SK-N-SH treated with all-trans-retinoic acid at 6 μM for 48 hours (cell line): ENCODE data around the gene FAM240B.

Source experiments
- ATAC-seq: fragments of 200-7000 bp; cut with Tn5 transposase; 3 replicates; pipeline ENCODE4 v1.9.1; 2020; ENCODE audit warnings: mild to moderate bottlenecking, moderate library complexity
- ARNTL ChIP-seq: fragments of 450-650 bp; formaldehyde crosslinking; IDR thresholded peaks from 2 replicates; pipeline ENCODE4 v1.5.0; 2020; ENCODE audit warnings: low read depth, mild to moderate bottlenecking, moderate library complexity, borderline replicate concordance
- BACH2 ChIP-seq: fragments of 250-450 bp; sonication (Bioruptor Pico); IDR thresholded peaks from 2 replicates; pipeline ENCODE4 v1.9.0; 2021; ENCODE audit warnings: mild to moderate bottlenecking, borderline replicate concordance
- CREB5 ChIP-seq: fragments of 250-450 bp; sonication (Bioruptor Pico); IDR thresholded peaks from 2 replicates; pipeline ENCODE4 v1.5.1; 2020; ENCODE audit warnings: low read depth, mild to moderate bottlenecking, moderate library complexity
- CSDC2 ChIP-seq: fragments of 250-450 bp; sonication (Bioruptor Pico); IDR thresholded peaks from 2 replicates; pipeline ENCODE4 v1.5.0; 2020; ENCODE audit warnings: mild to moderate bottlenecking, moderate library complexity
- CSRNP3 ChIP-seq: fragments of 250-450 bp; sonication (Bioruptor Pico); IDR thresholded peaks from 2 replicates; pipeline ENCODE4 v1.5.1; 2021; ENCODE audit warnings: mild to moderate bottlenecking, moderate library complexity
- ESRRG ChIP-seq: fragments of 250-450 bp; sonication (Bioruptor Pico); IDR thresholded peaks from 2 replicates; pipeline ENCODE4 v1.6.1; 2021; ENCODE audit warnings: mild to moderate bottlenecking
- GLIS3 ChIP-seq: fragments of 250-450 bp; sonication (Bioruptor Pico); IDR thresholded peaks from 2 replicates; pipeline ENCODE4 v1.5.0; 2020; ENCODE audit warnings: mild to moderate bottlenecking, moderate library complexity
- ISL1 ChIP-seq: fragments of 250-450 bp; sonication (Bioruptor Pico); IDR thresholded peaks from 2 replicates; pipeline ENCODE4 v2.1.2; 2022; ENCODE audit warnings: mild to moderate bottlenecking, moderate library complexity
- OSR1 ChIP-seq: fragments of 250-450 bp; sonication (Bioruptor Pico); IDR thresholded peaks from 2 replicates; pipeline ENCODE4 v1.8.0; 2022; ENCODE audit warnings: moderate library complexity, mild to moderate bottlenecking, inconsistent platforms
- PPARA ChIP-seq: fragments of 250-450 bp; sonication (Bioruptor Pico); IDR thresholded peaks from 2 replicates; pipeline ENCODE4 v1.5.0; 2020; ENCODE audit warnings: mild to moderate bottlenecking, borderline replicate concordance
- RARB ChIP-seq: fragments of 250-450 bp; sonication (Bioruptor Pico); IDR thresholded peaks from 2 replicates; pipeline ENCODE4 v1.8.0; 2021; ENCODE audit warnings: mild to moderate bottlenecking, moderate library complexity
- SNAI2 ChIP-seq: fragments of 250-450 bp; sonication (Bioruptor Pico); IDR thresholded peaks from 2 replicates; pipeline ENCODE4 v1.5.0; 2020; ENCODE audit warnings: mild to moderate bottlenecking, moderate library complexity
- TCF4 ChIP-seq: fragments of 250-450 bp; sonication (Bioruptor Pico); IDR thresholded peaks from 2 replicates; pipeline ENCODE4 v1.8.0; 2021; ENCODE audit warnings: mild to moderate bottlenecking, moderate library complexity, borderline replicate concordance
- TOX ChIP-seq: fragments of 250-450 bp; sonication (Bioruptor Pico); IDR thresholded peaks from 2 replicates; pipeline ENCODE4 v1.8.0; 2021; ENCODE audit warnings: mild to moderate bottlenecking, moderate library complexity, borderline replicate concordance
- ZC3H10 ChIP-seq: fragments of 250-450 bp; sonication (Bioruptor Pico); IDR thresholded peaks from 2 replicates; pipeline ENCODE4 v1.5.1; 2021; ENCODE audit warnings: mild to moderate bottlenecking, moderate library complexity
- ZFP3 ChIP-seq: fragments of 250-450 bp; sonication (Bioruptor Pico); IDR thresholded peaks from 2 replicates; pipeline ENCODE4 v1.5.0; 2020; ENCODE audit warnings: mild to moderate bottlenecking, moderate library complexity
- ZFP30 ChIP-seq: fragments of 450-650 bp; formaldehyde crosslinking; IDR thresholded peaks from 2 replicates; pipeline ENCODE4 v1.5.0; 2022; ENCODE audit warnings: mild to moderate bottlenecking, moderate library complexity
- ZNF565 ChIP-seq: fragments of 450-650 bp; formaldehyde crosslinking; conservative IDR thresholded peaks from 2 replicates; pipeline ENCODE4 v1.5.0; 2020; ENCODE audit warnings: low read depth, mild to moderate bottlenecking, moderate library complexity
- ZNF70 ChIP-seq: fragments of 450-650 bp; formaldehyde crosslinking; IDR thresholded peaks from 2 replicates; pipeline ENCODE4 v1.5.0; 2020; ENCODE audit warnings: mild to moderate bottlenecking, moderate library complexity
- ZNF8 ChIP-seq: fragments of 450-650 bp; formaldehyde crosslinking; IDR thresholded peaks from 2 replicates; pipeline ENCODE4 v1.5.0; 2020; ENCODE audit warnings: mild to moderate bottlenecking, moderate library complexity
- TF ChIP-seq, protein P1 (sequence below): fragments of 250-450 bp; sonication (Bioruptor Pico); IDR thresholded peaks from 2 replicates; pipeline ENCODE4 v1.5.0; 2020; ENCODE audit warnings: mild to moderate bottlenecking, moderate library complexity
- TF ChIP-seq, protein P2 (sequence below): fragments of 250-450 bp; sonication (Bioruptor Pico); IDR thresholded peaks from 2 replicates; pipeline ENCODE4 v1.8.0; 2021; ENCODE audit warnings: low read depth, mild to moderate bottlenecking, moderate library complexity, borderline replicate concordance
- TF ChIP-seq, protein P3 (sequence below): fragments of 250-450 bp; sonication (Bioruptor Pico); IDR thresholded peaks from 2 replicates; pipeline ENCODE4 v1.8.0; 2020; ENCODE audit warnings: mild to moderate bottlenecking, moderate library complexity, borderline replicate concordance

Gene FAM240B

DNA sequence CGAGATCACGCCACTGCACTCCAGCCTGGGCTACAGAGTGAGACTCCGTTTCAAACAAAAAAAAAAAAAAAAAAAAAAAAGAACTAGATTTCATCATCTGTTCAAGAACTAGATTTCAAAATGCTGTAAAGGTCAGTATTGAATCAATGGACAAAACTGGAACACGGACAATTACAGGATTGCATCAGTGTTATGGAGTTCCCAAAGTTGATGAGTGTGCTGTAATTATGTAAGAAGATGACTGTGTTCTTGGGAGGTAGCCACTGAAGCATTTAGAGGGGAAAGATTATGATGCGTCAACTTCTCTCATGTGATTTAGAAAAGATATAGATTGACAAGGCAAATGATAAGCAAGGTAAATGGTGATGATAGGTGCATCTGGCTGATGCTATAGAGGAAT, 6.5 kb downstream of the FAM240B start:
- no peak for ATAC-seq

DNA sequence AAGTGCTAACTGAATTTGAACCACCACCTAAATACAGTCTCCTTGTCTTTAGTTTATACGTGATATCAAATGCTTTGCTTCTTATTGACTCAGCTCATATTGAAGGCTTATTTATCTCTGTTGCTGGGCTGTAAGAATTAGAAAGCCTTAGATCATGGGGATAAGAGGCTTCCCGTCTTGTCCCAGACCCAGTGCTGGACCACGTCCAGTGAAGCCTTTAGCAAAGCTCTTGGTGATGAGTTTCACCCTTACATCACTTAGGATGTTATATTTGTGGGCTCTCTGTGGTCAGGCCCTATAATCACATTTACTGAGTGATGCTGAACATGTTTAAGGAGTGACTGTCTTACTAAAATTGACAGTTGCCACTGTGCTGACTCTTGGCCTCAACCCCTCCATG, 11.2 kb downstream of the FAM240B start:
- no peak for ATAC-seq
- TF ChIP-seq BACH2 (CRISPR knock-in tag) (no peak), ZFP30 (CRISPR knock-in tag) (no peak), ZNF565 (no peak), ZFP3 (CRISPR knock-in tag) (no peak), TCF4 (CRISPR knock-in tag) (peak; percentile 36; the same call in 1 of the 2 replicates), OSR1 (CRISPR knock-in tag) (no peak), ESRRG (CRISPR knock-in tag) (no peak; the same call in 1 of the 2 replicates), RARB (CRISPR knock-in tag) (no peak), GLIS3 (no peak), SNAI2 (CRISPR knock-in tag) (no peak), CREB5 (CRISPR knock-in tag) (peak; percentile 62; the same call in 1 of the 2 replicates), TOX (no peak), ARNTL (CRISPR knock-in tag) (no peak), PPARA (CRISPR knock-in tag) (no peak), CSRNP3 (no peak), ZNF70 (no peak), ZNF8 (CRISPR knock-in tag) (no peak), ZC3H10 (CRISPR knock-in tag) (no peak), CSDC2 (CRISPR knock-in tag) (no peak), ISL1 (CRISPR knock-in tag) (peak; percentile 95)
- TF ChIP-seq, protein P1, sequence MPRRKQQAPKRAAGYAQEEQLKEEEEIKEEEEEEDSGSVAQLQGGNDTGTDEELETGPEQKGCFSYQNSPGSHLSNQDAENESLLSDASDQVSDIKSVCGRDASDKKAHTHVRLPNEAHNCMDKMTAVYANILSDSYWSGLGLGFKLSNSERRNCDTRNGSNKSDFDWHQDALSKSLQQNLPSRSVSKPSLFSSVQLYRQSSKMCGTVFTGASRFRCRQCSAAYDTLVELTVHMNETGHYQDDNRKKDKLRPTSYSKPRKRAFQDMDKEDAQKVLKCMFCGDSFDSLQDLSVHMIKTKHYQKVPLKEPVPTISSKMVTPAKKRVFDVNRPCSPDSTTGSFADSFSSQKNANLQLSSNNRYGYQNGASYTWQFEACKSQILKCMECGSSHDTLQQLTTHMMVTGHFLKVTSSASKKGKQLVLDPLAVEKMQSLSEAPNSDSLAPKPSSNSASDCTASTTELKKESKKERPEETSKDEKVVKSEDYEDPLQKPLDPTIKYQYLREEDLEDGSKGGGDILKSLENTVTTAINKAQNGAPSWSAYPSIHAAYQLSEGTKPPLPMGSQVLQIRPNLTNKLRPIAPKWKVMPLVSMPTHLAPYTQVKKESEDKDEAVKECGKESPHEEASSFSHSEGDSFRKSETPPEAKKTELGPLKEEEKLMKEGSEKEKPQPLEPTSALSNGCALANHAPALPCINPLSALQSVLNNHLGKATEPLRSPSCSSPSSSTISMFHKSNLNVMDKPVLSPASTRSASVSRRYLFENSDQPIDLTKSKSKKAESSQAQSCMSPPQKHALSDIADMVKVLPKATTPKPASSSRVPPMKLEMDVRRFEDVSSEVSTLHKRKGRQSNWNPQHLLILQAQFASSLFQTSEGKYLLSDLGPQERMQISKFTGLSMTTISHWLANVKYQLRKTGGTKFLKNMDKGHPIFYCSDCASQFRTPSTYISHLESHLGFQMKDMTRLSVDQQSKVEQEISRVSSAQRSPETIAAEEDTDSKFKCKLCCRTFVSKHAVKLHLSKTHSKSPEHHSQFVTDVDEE (CRISPR knock-in tag) = no peak
- TF ChIP-seq, protein P2, sequence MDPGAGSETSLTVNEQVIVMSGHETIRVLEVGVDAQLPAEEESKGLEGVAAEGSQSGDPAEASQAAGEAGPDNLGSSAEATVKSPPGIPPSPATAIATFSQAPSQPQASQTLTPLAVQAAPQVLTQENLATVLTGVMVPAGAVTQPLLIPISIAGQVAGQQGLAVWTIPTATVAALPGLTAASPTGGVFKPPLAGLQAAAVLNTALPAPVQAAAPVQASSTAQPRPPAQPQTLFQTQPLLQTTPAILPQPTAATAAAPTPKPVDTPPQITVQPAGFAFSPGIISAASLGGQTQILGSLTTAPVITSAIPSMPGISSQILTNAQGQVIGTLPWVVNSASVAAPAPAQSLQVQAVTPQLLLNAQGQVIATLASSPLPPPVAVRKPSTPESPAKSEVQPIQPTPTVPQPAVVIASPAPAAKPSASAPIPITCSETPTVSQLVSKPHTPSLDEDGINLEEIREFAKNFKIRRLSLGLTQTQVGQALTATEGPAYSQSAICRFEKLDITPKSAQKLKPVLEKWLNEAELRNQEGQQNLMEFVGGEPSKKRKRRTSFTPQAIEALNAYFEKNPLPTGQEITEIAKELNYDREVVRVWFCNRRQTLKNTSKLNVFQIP (CRISPR knock-in tag) = no peak
- TF ChIP-seq, protein P3, sequence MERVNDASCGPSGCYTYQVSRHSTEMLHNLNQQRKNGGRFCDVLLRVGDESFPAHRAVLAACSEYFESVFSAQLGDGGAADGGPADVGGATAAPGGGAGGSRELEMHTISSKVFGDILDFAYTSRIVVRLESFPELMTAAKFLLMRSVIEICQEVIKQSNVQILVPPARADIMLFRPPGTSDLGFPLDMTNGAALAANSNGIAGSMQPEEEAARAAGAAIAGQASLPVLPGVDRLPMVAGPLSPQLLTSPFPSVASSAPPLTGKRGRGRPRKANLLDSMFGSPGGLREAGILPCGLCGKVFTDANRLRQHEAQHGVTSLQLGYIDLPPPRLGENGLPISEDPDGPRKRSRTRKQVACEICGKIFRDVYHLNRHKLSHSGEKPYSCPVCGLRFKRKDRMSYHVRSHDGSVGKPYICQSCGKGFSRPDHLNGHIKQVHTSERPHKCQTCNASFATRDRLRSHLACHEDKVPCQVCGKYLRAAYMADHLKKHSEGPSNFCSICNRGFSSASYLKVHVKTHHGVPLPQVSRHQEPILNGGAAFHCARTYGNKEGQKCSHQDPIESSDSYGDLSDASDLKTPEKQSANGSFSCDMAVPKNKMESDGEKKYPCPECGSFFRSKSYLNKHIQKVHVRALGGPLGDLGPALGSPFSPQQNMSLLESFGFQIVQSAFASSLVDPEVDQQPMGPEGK (CRISPR knock-in tag) = peak; percentile 35; the same call in 1 of the 2 replicates

More for the DNA sequence above, 6.5 kb downstream of the FAM240B start:
- no peak for TF ChIP-seq RARB (CRISPR knock-in tag)
- no peak for TF ChIP-seq GLIS3
- TF ChIP-seq BACH2 (CRISPR knock-in tag) = no peak
- TF ChIP-seq ESRRG (CRISPR knock-in tag) = no peak
- no peak for TF ChIP-seq TCF4 (CRISPR knock-in tag)
- no peak for TF ChIP-seq ZNF70
- TF ChIP-seq ISL1 (CRISPR knock-in tag) = peak; percentile 64
- no peak for TF ChIP-seq ZFP3 (CRISPR knock-in tag)
- TF ChIP-seq, all 23 proteins: peak for 1
